Smooth muscle cell (in vitro differentiated cells): ENCODE measurements around the gene FOXRED2. TPM values are rescaled to one million over a fixed set of nuclear protein-coding genes. Genes with fewer than 3 reads are reported as not detected.

Source experiments
- DNase-seq: peaks from one replicate; lab custom pipeline; 2025; ENCODE audit not compliant: unreplicated experiment; lab: John Stamatoyannopoulos, UW
- H2AFZ ChIP-seq: fragments of 200-600 bp; sonication (generic); 2 replicates; pipeline ENCODE4 v1.6.0; 2016; ENCODE audit warnings: antibody characterized with exemption, low read depth, mild to moderate bottlenecking
- H3F3A ChIP-seq: fragments of 200-600 bp; sonication (generic); 2 replicates; pipeline ENCODE4 v1.6.0; 2017; ENCODE audit warnings: antibody characterized with exemption, low read depth
- H3K27ac ChIP-seq: fragments of 200-600 bp; sonication (generic); 2 replicates; pipeline ENCODE4 v1.5.1; 2016; ENCODE audit warnings: low read depth, mild to moderate bottlenecking
- H3K27me3 ChIP-seq: fragments of 200-600 bp; sonication (generic); 2 replicates; pipeline ENCODE4 v1.6.1; 2016; ENCODE audit warnings: low read depth, mild to moderate bottlenecking
- H3K36me3 ChIP-seq: fragments of 200-600 bp; sonication (generic); 2 replicates; pipeline ENCODE4 v1.5.1; 2016; ENCODE audit warnings: low read depth
- H3K4me1 ChIP-seq: fragments of 200-600 bp; sonication (generic); 2 replicates; pipeline ENCODE4 v1.5.1; 2016; ENCODE audit warnings: low read depth
- H3K4me2 ChIP-seq: fragments of 200-600 bp; sonication (generic); 2 replicates; pipeline ENCODE4 v1.6.0; 2016; ENCODE audit warnings: mild to moderate bottlenecking
- H3K4me3 ChIP-seq: fragments of 200-600 bp; sonication (generic); 2 replicates; pipeline ENCODE4 v1.5.1; 2016; ENCODE audit warnings: mild to moderate bottlenecking
- H3K79me2 ChIP-seq: fragments of 200-600 bp; sonication (generic); 2 replicates; pipeline ENCODE4 v1.6.0; 2016; ENCODE audit warnings: low read depth, mild to moderate bottlenecking
- H3K9ac ChIP-seq: fragments of 200-600 bp; sonication (generic); 2 replicates; pipeline ENCODE4 v1.6.0; 2016; ENCODE audit warnings: low read depth
- H3K9me3 ChIP-seq: fragments of 200-600 bp; sonication (generic); replicated peaks from 2 replicates; pipeline ENCODE4 v1.5.1; 2016; ENCODE audit warnings: low read depth
- H4K20me1 ChIP-seq: fragments of 200-600 bp; sonication (generic); 2 replicates; pipeline ENCODE4 v1.6.0; 2016; ENCODE audit warnings: low read depth
- CTCF ChIP-seq: fragments of 200-600 bp; sonication (generic); IDR thresholded peaks from 2 replicates; pipeline ENCODE4 v1.5.1; 2017; ENCODE audit warnings: borderline replicate concordance, mild to moderate bottlenecking, antibody characterized with exemption; ENCODE audit not compliant: insufficient read depth, poor library complexity, severe bottlenecking
- WGBS: methylation state at CpG from one replicate; pipeline ENCODE4 v1.1.7; 2016; ENCODE audit warnings: low lambda C conversion rate; 5-methylcytosine and 5-hydroxymethylcytosine counted together
- polyA plus RNA-seq: library from polyadenylated mRNA; unstranded; fragments of >200 nt; fragmentation: Nextera tagmentation; extraction: Ambion mirVana; gene quantifications from 2 replicates; pipeline ENCODE4 v1.2.1, GENCODE V29; 2016
- total RNA-seq: library from RNA; depleted of rRNA; stranded (reverse); fragments of >200 nt; gene quantifications from 2 replicates; pipeline ENCODE4 v1.2.3, GENCODE V29; 2014

Gene FOXRED2
- total and polyA plus RNA-seq, 2 experiments from 2014 or later: 3.1 to 4.2 TPM

GRCh38 chr22:36491155-36491554 is 15.7 kb downstream of the FOXRED2 start:
- Histone ChIP-seq H3K27ac (no peak overlapping the region), H3K4me2 (no peak overlapping the region), H3K9ac (no peak overlapping the region), H4K20me1 (no peaks in the 10 kb centered on the region), H3K9me3 (no peaks in the 10 kb centered on the region), H2AFZ (no peak overlapping the region), H3K36me3 (no peaks in the 10 kb centered on the region), H3K79me2 (no peaks in the 10 kb centered on the region), H3K4me3 (no peak overlapping the region), H3F3A (no peaks in the 10 kb centered on the region), H3K27me3 (no peaks in the 10 kb centered on the region), H3K4me1 (no peaks in the 10 kb centered on the region)
- 90% methylated on average over 7 of the region's 7 CpGs for WGBS
- no peak for TF ChIP-seq CTCF
- no peak for DNase-seq

- WGBS: 63% methylated on average over 13 of the region's 13 CpGs
Observed at GRCh38 chr22:36486619-36487384, 20.0 kb downstream of the FOXRED2 start.

GRCh38 chr22:36481393-36482168 is 25.3 kb downstream of the FOXRED2 start, which contains the start of gene TXN2:
TSS of gene TXN2 (minus strand) at chr22:36481640. CDS start at chr22:36480837, 803 bp downstream.
- 2% methylated on average over 53 of the region's 62 CpGs for WGBS
- peak; percentile 78 for DNase-seq
- no peaks in the 10 kb centered on the region for H3K9me3 ChIP-seq

More at GRCh38 chr22:36486619-36487384, 20.0 kb downstream of the FOXRED2 start:
- no peak overlapping the region for H3K4me2 ChIP-seq
- no peak overlapping the region for H3K27ac ChIP-seq
- no peak overlapping the region for H2AFZ ChIP-seq
- no peaks in the 10 kb centered on the region for H3K79me2 ChIP-seq
- no peaks in the 10 kb centered on the region for H4K20me1 ChIP-seq
- H3K27me3 ChIP-seq: no peaks in the 10 kb centered on the region
- H3K9ac ChIP-seq: no peak overlapping the region
- H3F3A ChIP-seq: peaks cover 5% of the 10 kb centered on the region
- no peak for DNase-seq
- H3K4me1 ChIP-seq: peaks cover 5% of the 10 kb centered on the region
- no peaks in the 10 kb centered on the region for H3K36me3 ChIP-seq
- no peak overlapping the region for H3K4me3 ChIP-seq
- peak; percentile 81 for TF ChIP-seq CTCF
- no peaks in the 10 kb centered on the region for H3K9me3 ChIP-seq

More at GRCh38 chr22:36481393-36482168, 25.3 kb downstream of the FOXRED2 start, which contains the start of gene TXN2:
- Histone ChIP-seq H3K36me3 (no peaks in the 10 kb centered on the region), H3K4me3 (peak within 1 kb of the TSS; percentile 74), H3K27me3 (no peaks in the 10 kb centered on the region), H3K9ac (peak within 1 kb of the TSS; percentile 95), H3K4me2 (peak within 1 kb of the TSS; percentile 96), H3F3A (peaks cover 5% of the 10 kb centered on the region), H2AFZ (peak within 1 kb of the TSS; percentile 31), H3K27ac (peak within 1 kb of the TSS; percentile 98), H3K4me1 (peaks cover 11% of the 10 kb centered on the region), H3K79me2 (peaks cover 24% of the 10 kb centered on the region), H4K20me1 (no peaks in the 10 kb centered on the region)
- TF ChIP-seq CTCF: no peak
